ENCODE results near the gene NTM. TPM values are rescaled to one million over a fixed set of nuclear protein-coding genes. Genes with fewer than 3 reads are reported as not detected.

The NTM gene
- total RNA-seq, 1 experiment from 2014 or later, result 9.9 TPM

- no peak overlapping the region for H2BK12ac ChIP-seq (ENCODE audit: insufficient read length, low read depth, low read length)
- no CpG with 5 or more reads among the region's 3 CpGs for WGBS (ENCODE audit: extremely low coverage, insufficient read length, low lambda C conversion rate)
- H3T11ph ChIP-seq (ENCODE audit: low read length), result no peak overlapping the region
- no peak overlapping the region for H2AFZ ChIP-seq (ENCODE audit: low read length)
- no peak overlapping the region for H3K56ac ChIP-seq (ENCODE audit: insufficient read length, low read depth, low read length)
- no peak for TF ChIP-seq CTCF (conservative IDR thresholded peaks at IDR 0.05)
- no peak overlapping the region for H4K5ac ChIP-seq (ENCODE audit: insufficient read length, low read depth, low read length)
- no peak overlapping the region for H3K9ac ChIP-seq (ENCODE audit: extremely low read depth, insufficient read length, low read length)
- no peaks in the 10 kb centered on the region for H3K79me1 ChIP-seq (ENCODE audit: insufficient read depth, low read depth, low read length, poor library complexity, severe bottlenecking)
- DNase-seq, result peak; percentile 33
- H2BK15ac ChIP-seq (ENCODE audit: low read depth, low read length), result no peak overlapping the region
- H3K79me2 ChIP-seq (ENCODE audit: insufficient read depth, low read length), result no peaks in the 10 kb centered on the region
- H2BK5ac ChIP-seq (ENCODE audit: insufficient read length, low read length), result no peak overlapping the region
- no peaks in the 10 kb centered on the region for H4K20me1 ChIP-seq (ENCODE audit: control insufficient read depth, insufficient read depth, insufficient read length)
- Mint-ChIP-seq H3K27me3 (ENCODE audit: low read depth) (no peaks in the 10 kb centered on the region), H3K4me1 (peaks cover 64 to 66% of the 10 kb centered on the region in 2 experiments), H3K27ac (peak overlapping the region in 2 of 3 experiments; percentile 89 to 95; a peak in 5 of 7 replicates), H3K36me3 (ENCODE audit: insufficient read depth in 1 of 3, low read depth in 3 of 3) (0 out of 7 replicates have a peak, but pooled peaks cover 0 to 2% (median 0%) of the 10 kb centered on the region in 3 experiments), H3K4me3 (peak overlapping the region in 1 of 2 experiments; percentile 39; a peak in 3 of 5 replicates), H3K9me3 (no peaks in the 10 kb centered on the region; a peak in 1 of 5 replicates)
- H3K4me1 ChIP-seq (ENCODE audit: insufficient read depth, low read length), result peaks cover 16% of the 10 kb centered on the region
- H3K27me3 ChIP-seq (ENCODE audit: insufficient read depth, low read length), result no peaks in the 10 kb centered on the region
- H3K23me2 ChIP-seq (ENCODE audit: insufficient read length, low read depth, low read length, poor library complexity, severe bottlenecking), result no peaks in the 10 kb centered on the region
- peak overlapping the region; percentile 38 for H3K4me2 ChIP-seq (ENCODE audit: insufficient read depth, insufficient read length, low read length)
- no peak overlapping the region for H4K91ac ChIP-seq (ENCODE audit: insufficient read length, low read depth, low read length)
- H4K8ac ChIP-seq (replicated peaks; ENCODE audit: insufficient read length, low read depth, low read length), result no peak overlapping the region
- H3K9me3 ChIP-seq (ENCODE audit: control insufficient read depth, low read depth, low read length), result no peaks in the 10 kb centered on the region
- H3K4ac ChIP-seq (ENCODE audit: low read depth, low read length), result no peak overlapping the region
- H3K23ac ChIP-seq (ENCODE audit: insufficient read length, low read depth, low read length), result no peak overlapping the region
- no peak overlapping the region for H3K18ac ChIP-seq (ENCODE audit: insufficient read length, low read depth, low read length)
- no peak overlapping the region for H3K14ac ChIP-seq (ENCODE audit: insufficient read depth, low read length)
- H2BK20ac ChIP-seq (ENCODE audit: low read depth, low read length, poor library complexity, severe bottlenecking), result no peak overlapping the region
- no peak overlapping the region for H2BK120ac ChIP-seq (ENCODE audit: low read depth, low read length, poor library complexity, severe bottlenecking)
- no peak overlapping the region for H2AK5ac ChIP-seq (ENCODE audit: insufficient read length, low read length)
- H3K27ac ChIP-seq (ENCODE audit: insufficient read length, low read depth, low read length), result peak overlapping the region; percentile 71
Measured at GRCh38 chr11:131977854-131978253, 607.4 kb downstream of the NTM start.
